Uterus (tissue), 2 donors: ENCODE measurements around the gene BMERB1.

Experiments
- POLR2A ChIP-seq, 2 donors: fragments of 450-650 bp; IDR thresholded peaks; one replicate each; pipeline ENCODE4 v1.6.1; 2016; ENCODE audit warnings: antibody characterized with exemption in 2 of 2, mild to moderate bottlenecking in 1 of 2, moderate library complexity in 1 of 2
- TF ChIP-seq, protein P1 (sequence below), 4 experiments: fragments of 200-600 bp in 2 of 4; fragments of 450-650 bp in 2 of 4; sonication (generic) in 2 of 4; IDR thresholded peaks; one replicate each; pipeline ENCODE4 v1.5.1; 2016 to 2019; ENCODE audit warnings: antibody characterized with exemption in 4 of 4, mild to moderate bottlenecking in 2 of 4, moderate library complexity in 1 of 4

DNA sequence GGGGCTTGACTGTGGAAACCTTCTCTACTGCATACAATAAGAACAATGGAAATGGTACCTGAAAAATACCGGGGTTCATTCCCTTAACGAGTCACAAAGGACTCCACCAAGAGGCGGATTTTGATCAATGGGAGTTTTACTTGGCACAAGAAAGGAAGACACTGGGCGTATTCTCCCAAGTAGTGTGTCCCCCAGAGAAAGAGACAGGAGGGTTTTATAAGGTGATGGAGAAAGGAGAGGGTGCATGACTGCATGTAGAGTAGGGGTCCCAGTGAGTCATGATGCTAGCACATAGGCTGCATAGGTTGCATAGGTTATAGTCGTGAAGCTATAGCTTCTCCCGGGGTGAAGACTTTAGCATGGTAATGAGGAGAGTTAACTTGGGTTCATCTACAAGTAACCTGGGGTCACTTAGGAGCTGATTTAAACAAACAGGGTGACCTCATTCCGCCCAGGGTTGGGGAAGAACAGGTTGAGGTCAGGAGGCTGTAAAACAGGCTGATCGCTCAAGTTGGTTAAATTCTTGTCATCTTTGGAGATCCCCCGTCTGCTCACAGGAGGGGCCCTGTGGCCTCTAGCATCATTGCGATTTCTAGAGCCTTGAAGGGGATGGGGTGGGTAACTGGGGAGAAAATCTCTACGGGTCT is 37.3 kb upstream of the BMERB1 start:
- TF ChIP-seq, protein P1, sequence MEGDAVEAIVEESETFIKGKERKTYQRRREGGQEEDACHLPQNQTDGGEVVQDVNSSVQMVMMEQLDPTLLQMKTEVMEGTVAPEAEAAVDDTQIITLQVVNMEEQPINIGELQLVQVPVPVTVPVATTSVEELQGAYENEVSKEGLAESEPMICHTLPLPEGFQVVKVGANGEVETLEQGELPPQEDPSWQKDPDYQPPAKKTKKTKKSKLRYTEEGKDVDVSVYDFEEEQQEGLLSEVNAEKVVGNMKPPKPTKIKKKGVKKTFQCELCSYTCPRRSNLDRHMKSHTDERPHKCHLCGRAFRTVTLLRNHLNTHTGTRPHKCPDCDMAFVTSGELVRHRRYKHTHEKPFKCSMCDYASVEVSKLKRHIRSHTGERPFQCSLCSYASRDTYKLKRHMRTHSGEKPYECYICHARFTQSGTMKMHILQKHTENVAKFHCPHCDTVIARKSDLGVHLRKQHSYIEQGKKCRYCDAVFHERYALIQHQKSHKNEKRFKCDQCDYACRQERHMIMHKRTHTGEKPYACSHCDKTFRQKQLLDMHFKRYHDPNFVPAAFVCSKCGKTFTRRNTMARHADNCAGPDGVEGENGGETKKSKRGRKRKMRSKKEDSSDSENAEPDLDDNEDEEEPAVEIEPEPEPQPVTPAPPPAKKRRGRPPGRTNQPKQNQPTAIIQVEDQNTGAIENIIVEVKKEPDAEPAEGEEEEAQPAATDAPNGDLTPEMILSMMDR (IDR thresholded peaks at IDR 0.05): no peak
- TF ChIP-seq POLR2A (IDR thresholded peaks at IDR 0.05): no peak
